HG02970 (cell line): ENCODE results near the gene ZSWIM8.
"Not testable (repeated sequence)": the region's sequence is repeated elsewhere in the genome, so short reads cannot be mapped to it uniquely, and the experiment has no call there.

Source experiments
- ATAC-seq: cut with Tn5 transposase; IDR thresholded peaks from one replicate; pipeline ENCODE4 v1.9.1; 2021; ENCODE audit warnings: mild to moderate bottlenecking, moderate library complexity, moderate number of reproducible peaks; ENCODE audit not compliant: unreplicated experiment, low FRiP score

ZSWIM8 gene

GRCh38 chr10:73813333-73813732 is 27.9 kb downstream of the ZSWIM8 start:
- no peak for ATAC-seq

GRCh38 chr10:73814276-73814895 is 29.0 kb downstream of the ZSWIM8 start:
- ATAC-seq: no peak

GRCh38 chr10:73814896-73815718 is 29.7 kb downstream of the ZSWIM8 start:
- no peak for ATAC-seq

- ATAC-seq: no peak
Observed at GRCh38 chr10:73815719-73816030, 30.3 kb downstream of the ZSWIM8 start.

- ATAC-seq: no peak
Observed at GRCh38 chr10:73816917-73817729, 31.7 kb downstream of the ZSWIM8 start.

- no peak for ATAC-seq
Observed at GRCh38 chr10:73817826-73818225, 32.4 kb downstream of the ZSWIM8 start.

- no peak for ATAC-seq
Observed at GRCh38 chr10:73818402-73818801, 33.0 kb downstream of the ZSWIM8 start.

- no peak for ATAC-seq
Observed at GRCh38 chr10:73819081-73819480, 33.7 kb downstream of the ZSWIM8 start.

GRCh38 chr10:73819513-73820093 is 34.2 kb downstream of the ZSWIM8 start:
- ATAC-seq: no peak

GRCh38 chr10:73823391-73823790 is 38.0 kb downstream of the ZSWIM8 start:
- no peak for ATAC-seq

- no peak for ATAC-seq
Observed at GRCh38 chr10:73824146-73824725, 38.8 kb downstream of the ZSWIM8 start.

GRCh38 chr10:73827346-73828089 is 42.1 kb downstream of the ZSWIM8 start:
- ATAC-seq: no peak

GRCh38 chr10:73828161-73828560 is 42.8 kb downstream of the ZSWIM8 start:
- ATAC-seq: no peak

GRCh38 chr10:73829090-73829489 is 43.7 kb downstream of the ZSWIM8 start:
- not testable (repeated sequence) for ATAC-seq

GRCh38 chr10:73836427-73836980 is 51.1 kb downstream of the ZSWIM8 start:
- no peak for ATAC-seq

- no peak for ATAC-seq
Observed at GRCh38 chr10:73837072-73837471, 51.7 kb downstream of the ZSWIM8 start.

- no peak for ATAC-seq
Observed at GRCh38 chr10:73838008-73838567, 52.7 kb downstream of the ZSWIM8 start.

- ATAC-seq: no peak
Observed at GRCh38 chr10:73838827-73839226, 53.4 kb downstream of the ZSWIM8 start.

GRCh38 chr10:73839276-73839966 is 54.0 kb downstream of the ZSWIM8 start:
- ATAC-seq: no peak
